Neural progenitor cell (in vitro differentiated cells): ENCODE data around the gene DTYMK. TPM values are rescaled to one million over a fixed set of nuclear protein-coding genes. Genes with fewer than 3 reads are reported as not detected.

Experiments used
- DNase-seq: peaks from one replicate; pipeline ENCODE4 v3.0.0-alpha.2; 2016; ENCODE audit warnings: low spot score
- H2AFZ ChIP-seq: fragments of 200-600 bp; sonication (generic); replicated peaks from 2 replicates; pipeline ENCODE4 v1.6.1; 2016; ENCODE audit warnings: antibody characterized with exemption
- H3F3A ChIP-seq: fragments of 200-600 bp; sonication (generic); 2 replicates; pipeline ENCODE4 v1.6.1; 2016; ENCODE audit warnings: antibody characterized with exemption, low read depth
- H3K27ac ChIP-seq: fragments of 200-600 bp; sonication (generic); 2 replicates; pipeline ENCODE4 v1.5.1; 2016; ENCODE audit warnings: mild to moderate bottlenecking
- H3K27me3 ChIP-seq: fragments of 200-600 bp; sonication (generic); 2 replicates; pipeline ENCODE4 v1.6.1; 2016; ENCODE audit warnings: mild to moderate bottlenecking, moderate library complexity
- H3K36me3 ChIP-seq: fragments of 200-600 bp; sonication (generic); 2 replicates; pipeline ENCODE4 v1.5.1; 2016
- H3K4me1 ChIP-seq: fragments of 200-600 bp; sonication (generic); 2 replicates; pipeline ENCODE4 v1.6.1; 2016; ENCODE audit warnings: mixed run types
- H3K4me2 ChIP-seq: fragments of 200-600 bp; sonication (generic); 2 replicates; pipeline ENCODE4 v1.6.1; 2016
- H3K4me3 ChIP-seq: fragments of 200-600 bp; sonication (generic); 2 replicates; pipeline ENCODE4 v1.5.1; 2016
- H3K79me2 ChIP-seq: fragments of 200-600 bp; sonication (generic); 2 replicates; pipeline ENCODE4 v1.6.1; 2016; ENCODE audit warnings: low read depth
- H3K9ac ChIP-seq: fragments of 200-600 bp; sonication (generic); 2 replicates; pipeline ENCODE4 v1.6.1; 2016
- H3K9me3 ChIP-seq: fragments of 200-600 bp; sonication (generic); 2 replicates; pipeline ENCODE4 v1.5.1; 2016; ENCODE audit warnings: low read depth
- H4K20me1 ChIP-seq: fragments of 200-600 bp; sonication (generic); 2 replicates; pipeline ENCODE4 v1.6.1; 2016; ENCODE audit warnings: low read depth
- H3K27ac Mint-ChIP-seq: 3 replicates; pipeline ENCODE4 v1.8.0; 2021; ENCODE audit warnings: mixed read lengths
- H3K27me3 Mint-ChIP-seq: 2 replicates; pipeline ENCODE4 v1.8.0; 2022; ENCODE audit warnings: low read depth, mild to moderate bottlenecking, inconsistent platforms, moderate library complexity, mixed read lengths; ENCODE audit not compliant: insufficient read depth
- H3K36me3 Mint-ChIP-seq: 3 replicates; pipeline ENCODE4 v1.8.0; 2021; ENCODE audit warnings: mixed read lengths
- H3K4me1 Mint-ChIP-seq: 3 replicates; pipeline ENCODE4 v1.8.0; 2021; ENCODE audit warnings: mixed read lengths
- H3K4me3 Mint-ChIP-seq: 3 replicates; pipeline ENCODE4 v1.8.0; 2021; ENCODE audit warnings: mild to moderate bottlenecking, moderate library complexity, mixed read lengths
- H3K9me3 Mint-ChIP-seq: 3 replicates; pipeline ENCODE4 v1.8.0; 2020; ENCODE audit warnings: mixed read lengths
- CTCF ChIP-seq: fragments of 200-600 bp; sonication (generic); IDR thresholded peaks from 2 replicates; pipeline ENCODE4 v1.5.1; 2017; ENCODE audit warnings: antibody characterized with exemption, mild to moderate bottlenecking
- EZH2 ChIP-seq: fragments of 200-600 bp; sonication (generic); IDR thresholded peaks from 2 replicates; pipeline ENCODE4 v1.6.1; 2017; ENCODE audit warnings: antibody characterized with exemption, mild to moderate bottlenecking, moderate library complexity
- EZH2phosphoT487 ChIP-seq: fragments of 200-600 bp; sonication (generic); IDR thresholded peaks from 2 replicates; pipeline ENCODE4 v1.6.1; 2017; ENCODE audit warnings: antibody characterized with exemption
- total RNA-seq: library from RNA; depleted of rRNA; stranded (reverse); fragments of >200 nt; gene quantifications from 2 replicates; pipeline ENCODE4 v1.2.3, GENCODE V29; 2015; ENCODE audit warnings: low replicate concordance

DTYMK gene
- total RNA-seq, 1 donor from 2014 or later: 43.4 TPM

DNA sequence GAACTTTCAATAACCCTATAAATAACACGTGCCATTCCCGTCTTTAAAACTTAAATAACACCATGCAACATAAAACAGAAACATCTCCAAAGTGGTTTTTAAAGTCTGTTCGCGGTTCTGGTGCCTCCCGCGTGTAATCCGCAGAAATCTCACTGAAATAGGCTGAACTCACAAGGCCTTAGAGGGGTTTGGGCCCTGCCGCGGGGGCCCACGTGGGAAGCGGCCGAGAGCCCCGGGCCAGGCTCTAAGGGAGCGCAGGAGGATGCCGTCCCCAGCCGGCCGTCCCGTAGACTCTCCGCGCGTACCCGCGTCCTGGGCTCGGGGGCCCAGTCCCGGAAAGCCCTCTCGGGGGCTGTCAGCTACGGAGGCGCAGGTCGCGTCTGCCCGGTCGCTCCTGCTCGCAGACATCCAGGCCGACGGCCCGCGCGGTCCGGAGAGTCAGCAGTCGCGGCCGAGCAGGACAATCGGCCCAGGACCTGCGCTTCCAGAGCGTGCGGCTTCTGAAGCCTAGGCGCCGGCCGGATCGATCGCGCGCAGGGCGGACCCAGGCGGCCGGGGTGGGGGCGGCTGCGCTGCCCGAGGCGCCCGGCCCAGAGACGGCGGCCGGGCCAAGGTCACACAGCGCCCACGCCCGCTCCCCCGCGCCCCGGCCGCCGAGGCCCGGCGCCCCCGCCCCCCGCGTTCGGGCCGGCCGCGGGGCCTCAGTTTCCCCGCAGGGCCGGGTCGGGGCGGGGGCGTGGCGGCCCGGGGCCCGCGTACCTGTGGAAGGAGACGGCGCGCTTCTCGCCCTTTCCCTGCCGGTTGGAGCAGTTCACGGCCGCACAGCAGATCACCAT is 50.2 kb downstream of the DTYMK start:
- TF ChIP-seq EZH2phosphoT487: no peak
- no peak for TF ChIP-seq EZH2
- no peak for TF ChIP-seq CTCF
- peak overlapping the region; percentile 99 for H3K4me3 ChIP-seq
- no peak overlapping the region for H3K27ac Mint-ChIP-seq

GRCh38 chr2:241635756-241636155 is 50.9 kb downstream of the DTYMK start:
- no peaks in the 10 kb centered on the region for H3K9me3 Mint-ChIP-seq
- no peaks in the 10 kb centered on the region for H3K36me3 ChIP-seq
- H3K36me3 Mint-ChIP-seq: peaks cover 20% of the 10 kb centered on the region
- peaks cover 72% of the 10 kb centered on the region for H3K79me2 ChIP-seq
- peaks cover 16% of the 10 kb centered on the region for H3K4me1 ChIP-seq
- H3K27me3 ChIP-seq: no peaks in the 10 kb centered on the region
- no peak for DNase-seq
- no peaks in the 10 kb centered on the region for H3K9me3 ChIP-seq
- peak overlapping the region; percentile 75 for H3K4me2 ChIP-seq
- H3K9ac ChIP-seq: peak overlapping the region; percentile 80
- TF ChIP-seq EZH2 (no peak), CTCF (no peak), EZH2phosphoT487 (no peak)
- H3K4me3 Mint-ChIP-seq: peak overlapping the region; percentile 89
- peak overlapping the region; percentile 99 for H3K4me3 ChIP-seq
- H4K20me1 ChIP-seq: peaks cover 50% of the 10 kb centered on the region
- no peak overlapping the region for H3K27ac Mint-ChIP-seq
- no peak overlapping the region for H2AFZ ChIP-seq
- no peaks in the 10 kb centered on the region for H3K27me3 Mint-ChIP-seq
- peaks cover 9% of the 10 kb centered on the region for H3F3A ChIP-seq
- H3K27ac ChIP-seq: no peak overlapping the region
- H3K4me1 Mint-ChIP-seq: peaks cover 24% of the 10 kb centered on the region

More for the DNA sequence above, 50.2 kb downstream of the DTYMK start:
- Histone ChIP-seq H3K4me2 (peak overlapping the region; percentile 75), H3K9me3 (no peaks in the 10 kb centered on the region), H3K27me3 (no peaks in the 10 kb centered on the region), H3K9ac (peak overlapping the region; percentile 80), H3K79me2 (peaks cover 72% of the 10 kb centered on the region), H3F3A (peaks cover 9% of the 10 kb centered on the region), H3K27ac (no peak overlapping the region), H3K4me1 (peaks cover 16% of the 10 kb centered on the region), H4K20me1 (peaks cover 56% of the 10 kb centered on the region), H2AFZ (peak overlapping the region; percentile 67), H3K36me3 (no peaks in the 10 kb centered on the region)
- peak; percentile 87 for DNase-seq
- Mint-ChIP-seq H3K9me3 (no peaks in the 10 kb centered on the region), H3K4me3 (peak overlapping the region; percentile 89), H3K27me3 (no peaks in the 10 kb centered on the region), H3K36me3 (peaks cover 18% of the 10 kb centered on the region), H3K4me1 (peaks cover 25% of the 10 kb centered on the region)

GRCh38 chr2:241633561-241633960 is 53.1 kb downstream of the DTYMK start:
- Histone ChIP-seq H2AFZ (no peak overlapping the region), H3F3A (peaks cover 8% of the 10 kb centered on the region), H3K79me2 (peaks cover 66% of the 10 kb centered on the region), H3K4me3 (no peak overlapping the region), H4K20me1 (peaks cover 34% of the 10 kb centered on the region), H3K4me1 (peaks cover 6% of the 10 kb centered on the region), H3K4me2 (no peak overlapping the region), H3K9ac (no peak overlapping the region), H3K9me3 (no peaks in the 10 kb centered on the region), H3K27ac (no peak overlapping the region), H3K36me3 (no peaks in the 10 kb centered on the region), H3K27me3 (no peaks in the 10 kb centered on the region)
- DNase-seq: no peak
- Mint-ChIP-seq H3K4me1 (peaks cover 13% of the 10 kb centered on the region), H3K9me3 (no peaks in the 10 kb centered on the region), H3K27me3 (no peaks in the 10 kb centered on the region), H3K27ac (no peak overlapping the region), H3K4me3 (no peak overlapping the region), H3K36me3 (peaks cover 9% of the 10 kb centered on the region)
- TF ChIP-seq EZH2phosphoT487 (no peak), EZH2 (no peak), CTCF (no peak)
